Uterus (tissue), 4 donors: ENCODE results near the gene CYP4A11. TPM values are rescaled to one million over a fixed set of nuclear protein-coding genes. Genes with fewer than 3 reads are reported as not detected.
"Not testable (repeated sequence)": the region's sequence is repeated elsewhere in the genome, so short reads cannot be mapped to it uniquely, and the experiment has no call there.

Source experiments
- DNase-seq, 2 donors: peaks; one replicate each; pipeline ENCODE4 v3.0.0-alpha.2; 2019 to 2020
- H3K27ac ChIP-seq, 2 donors: fragments of 200-600 bp; sonication (generic); 1 replicate in 1 of 2; 2 replicates in 1 of 2; pipeline ENCODE4 v1.5.1; 2016 to 2018
- H3K27me3 ChIP-seq, 2 donors: fragments of 200-600 bp; sonication (generic); one replicate each; pipeline ENCODE4 v1.5.1; 2018 to 2019; ENCODE audit warnings: control low read depth in 1 of 2
- H3K36me3 ChIP-seq, 2 donors: fragments of 200-600 bp; sonication (generic); one replicate each; pipeline ENCODE4 v1.5.1; 2019; ENCODE audit warnings: control low read depth in 1 of 2
- H3K4me1 ChIP-seq, 2 donors: fragments of 200-600 bp; sonication (generic); one replicate each; pipeline ENCODE4 v1.5.1; 2018 to 2019; ENCODE audit warnings: control low read depth in 1 of 2
- H3K4me3 ChIP-seq, 2 donors: fragments of 200-600 bp; sonication (generic); 1 replicate in 1 of 2; 2 replicates in 1 of 2; pipeline ENCODE4 v1.5.1; 2018 to 2019; ENCODE audit warnings: mild to moderate bottlenecking in 1 of 2
- H3K9me3 ChIP-seq, 2 donors: fragments of 200-600 bp; sonication (generic); one replicate each; pipeline ENCODE4 v1.5.1; 2019; ENCODE audit warnings: control low read depth in 1 of 2
- CTCF ChIP-seq, 4 experiments: fragments of 200-600 bp in 2 of 4; fragments of 450-650 bp in 2 of 4; sonication (generic) in 2 of 4; IDR thresholded peaks; one replicate each; pipeline ENCODE4 v1.5.1; 2016 to 2019; ENCODE audit warnings: antibody characterized with exemption in 4 of 4, mild to moderate bottlenecking in 2 of 4, moderate library complexity in 1 of 4
- POLR2A ChIP-seq, 2 donors: fragments of 450-650 bp; IDR thresholded peaks; one replicate each; pipeline ENCODE4 v1.6.1; 2016; ENCODE audit warnings: antibody characterized with exemption in 2 of 2, mild to moderate bottlenecking in 1 of 2, moderate library complexity in 1 of 2
- intact Hi-C: fragments of 100-400 bp; cut with DNase I; formaldehyde crosslinking; loops from one replicate; pipeline ENCODE4 v1.15.1; 2023; ENCODE audit warnings: low total_unique reads
- total RNA-seq, 4 donors: library from RNA; depleted of rRNA in 3 of 4; stranded (reverse); fragments of >200 nt in 3 of 4; gene quantifications; one replicate each; pipeline versions ENCODE4 v1.1.0 to v1.2.4, GENCODE V29; 2014 to 2023
- donor health status: DM: yes; HTN: yes; CAD: no.

CYP4A11 gene
- total RNA-seq, result 1 to 10 TPM in 1 of 4 donors, under 1 TPM in 1, not detected in 2; 0.21 to 1.0 TPM

GRCh38 chr1:46941135-46941694 is at the start of gene CYP4A11:
TSS of gene CYP4A11 (minus strand) at chr1:46941476. CDS start at chr1:46941433, 43 bp downstream.
- Histone ChIP-seq H3K4me1 (no peaks in the 10 kb centered on the region), H3K4me3 (no peak within 1 kb of the TSS), H3K36me3 (no peaks in the 10 kb centered on the region), H3K27me3 (no peaks in the 10 kb centered on the region), H3K9me3 (no peaks in the 10 kb centered on the region), H3K27ac (no peak within 1 kb of the TSS)
- no peak for TF ChIP-seq POLR2A (IDR thresholded peaks at IDR 0.05)
- no peak for TF ChIP-seq CTCF (IDR thresholded peaks at IDR 0.05)
- intact Hi-C loops, result no loop called here
- no peak for DNase-seq

GRCh38 chr1:46990541-46990940 is 49.3 kb upstream of the CYP4A11 start:
- H3K36me3 ChIP-seq, H3K9me3 ChIP-seq, DNase-seq, H3K27me3 ChIP-seq, H3K27ac ChIP-seq, H3K4me1 ChIP-seq, H3K4me3 ChIP-seq, intact Hi-C loops: not testable (repeated sequence)

GRCh38 chr1:46983830-46984586 is 42.7 kb upstream of the CYP4A11 start:
- DNase-seq, result no peak
- intact Hi-C loops, result no loop called here
- H3K27me3 ChIP-seq, result no peaks in the 10 kb centered on the region
- TF ChIP-seq CTCF (IDR thresholded peaks at IDR 0.05), result no peak
- TF ChIP-seq POLR2A (IDR thresholded peaks at IDR 0.05), result no peak
- H3K9me3 ChIP-seq, result peaks cover 0 to 3% of the 10 kb centered on the region in 2 donors
- H3K27ac ChIP-seq, result no peak overlapping the region
- no peaks in the 10 kb centered on the region for H3K4me1 ChIP-seq
- no peaks in the 10 kb centered on the region for H3K36me3 ChIP-seq
- H3K4me3 ChIP-seq, result no peak overlapping the region

- H3K27ac ChIP-seq, result no peak overlapping the region
- no peak for TF ChIP-seq CTCF (IDR thresholded peaks at IDR 0.05)
- no peak for TF ChIP-seq POLR2A (IDR thresholded peaks at IDR 0.05)
- H3K4me1 ChIP-seq, result no peaks in the 10 kb centered on the region
- no peak overlapping the region for H3K4me3 ChIP-seq
- intact Hi-C loops, result no loop called here
- H3K9me3 ChIP-seq, result peaks cover 0 to 3% of the 10 kb centered on the region in 2 donors
- DNase-seq, result no peak
- no peaks in the 10 kb centered on the region for H3K27me3 ChIP-seq
- H3K36me3 ChIP-seq, result no peaks in the 10 kb centered on the region
These were observed 42.0 kb upstream of the CYP4A11 start for GRCh38 chr1:46983166-46983829.

GRCh38 chr1:46969014-46969619 is 27.8 kb upstream of the CYP4A11 start:
- Histone ChIP-seq H3K36me3 (no peaks in the 10 kb centered on the region), H3K27ac (no peak overlapping the region), H3K27me3 (no peaks in the 10 kb centered on the region), H3K9me3 (no peaks in the 10 kb centered on the region), H3K4me3 (no peak overlapping the region), H3K4me1 (no peaks in the 10 kb centered on the region)
- no peak for TF ChIP-seq POLR2A (IDR thresholded peaks at IDR 0.05)
- intact Hi-C loops, result no loop called here
- no peak for DNase-seq

GRCh38 chr1:46962272-46962671 is 21.0 kb upstream of the CYP4A11 start:
- H3K36me3 ChIP-seq, H3K27ac ChIP-seq, H3K27me3 ChIP-seq, H3K4me1 ChIP-seq, H3K9me3 ChIP-seq, DNase-seq, intact Hi-C loops, H3K4me3 ChIP-seq: not testable (repeated sequence)
